A549 (cell line): Measurements from ENCODE around the gene OR8G1. TPM values are rescaled to one million over a fixed set of nuclear protein-coding genes. Genes with fewer than 3 reads are reported as not detected.
"Not testable (repeated sequence)": the region's sequence is repeated elsewhere in the genome, so short reads cannot be mapped to it uniquely, and the experiment has no call there.

Experiments used
- ATAC-seq, 2 experiments: fragments of 200-7000 bp in 1 of 2; fragments of >200 bp in 1 of 2; cut with Nextera tagmentation in 1 of 2; cut with Tn5 transposase in 1 of 2; 3 replicates each; pipeline versions ENCODE4 v1.8.0 to v1.9.1; 2018 to 2020; ENCODE audit warnings: mild to moderate bottlenecking in 1 of 2, moderate library complexity in 1 of 2
- CTCF ChIA-PET: fragments of 300-600 bp; sonication (Branson Sonifier 250); formaldehyde crosslinking; extraction: SDS; loops from one replicate; lab custom pipeline; 2021; ENCODE audit warnings: antibody characterized with exemption, inconsistent platforms; lab: Yijun Ruan, JAX
- POLR2A ChIA-PET: fragments of 350-600 bp; formaldehyde crosslinking; extraction: SDS; loops from one replicate; lab custom pipeline; 2021; ENCODE audit warnings: antibody characterized with exemption, inconsistent platforms; lab: Yijun Ruan, JAX
- DNase-seq, 2 experiments: peaks; one replicate each; pipeline versions ENCODE4 v3.0.0 to v3.0.0-alpha.2; 2011 to 2016; ENCODE audit warnings: low read depth in 1 of 2, low spot score in 1 of 2
- FAIRE-seq: peaks from 2 replicates; lab custom pipeline; 2011; peaks lifted over from hg19 to GRCh38; lab: Jason Lieb, UNC
- H3K27ac ChIP-seq, 2 experiments: fragments of >200 bp; sonication (Bioruptor Twin); formaldehyde crosslinking; 3 replicates each; pipeline ENCODE4 v1.5.1; 2016 to 2017
- H3K4me1 ChIP-seq: fragments of >200 bp; sonication (Bioruptor Twin); formaldehyde crosslinking; 3 replicates; pipeline ENCODE4 v1.6.1; 2016
- H3K4me2 ChIP-seq: fragments of >200 bp; sonication (Bioruptor Twin); formaldehyde crosslinking; 3 replicates; pipeline ENCODE4 v1.6.1; 2016
- H3K4me3 ChIP-seq: fragments of >200 bp; sonication (Bioruptor Twin); formaldehyde crosslinking; 3 replicates; pipeline ENCODE4 v1.5.1; 2016
- H3K9me3 ChIP-seq: fragments of >200 bp; sonication (Bioruptor Twin); formaldehyde crosslinking; 3 replicates; pipeline ENCODE4 v1.6.1; 2016
- ATOH8 ChIP-seq: fragments of 250-450 bp; sonication (Bioruptor Pico); IDR thresholded peaks from 2 replicates; pipeline ENCODE4 v1.5.0; 2020; ENCODE audit warnings: low read depth, mild to moderate bottlenecking, moderate library complexity
- CEBPB ChIP-seq, 2 experiments: fragments of >200 bp in 1 of 2; sonication (Bioruptor Twin) in 1 of 2; formaldehyde crosslinking in 1 of 2; IDR thresholded peaks; 2 replicates each; pipeline ENCODE4 v1.6.1; 2012 to 2016
- EHF ChIP-seq: fragments of 250-450 bp; sonication (Bioruptor Pico); IDR thresholded peaks from 2 replicates; pipeline ENCODE4 v1.5.0; 2020; ENCODE audit warnings: mild to moderate bottlenecking
- EHMT2 ChIP-seq: fragments of 200-600 bp; sonication (generic); IDR thresholded peaks from 2 replicates; pipeline ENCODE4 v1.6.1; 2016; ENCODE audit warnings: antibody characterized with exemption, low read depth, mild to moderate bottlenecking, moderate library complexity
- ELK1 ChIP-seq: fragments of 150-350 bp; IDR thresholded peaks from 2 replicates; pipeline ENCODE4 v1.6.1; 2014; ENCODE audit warnings: low read depth, mild to moderate bottlenecking, low read length
- FOSB ChIP-seq: fragments of 250-450 bp; sonication (Bioruptor Pico); IDR thresholded peaks from 2 replicates; pipeline ENCODE4 v1.5.0; 2020; ENCODE audit warnings: mild to moderate bottlenecking, moderate library complexity
- FOSL2 ChIP-seq, 2 experiments: fragments of 450-650 bp in 1 of 2; fragments of >200 bp in 1 of 2; sonication (Bioruptor Twin) in 1 of 2; formaldehyde crosslinking; IDR thresholded peaks; 2 replicates each; pipeline versions ENCODE4 v1.5.0 to v1.6.1; 2016 to 2020; ENCODE audit warnings: mild to moderate bottlenecking in 1 of 2, moderate library complexity in 1 of 2
- GATA3 ChIP-seq: IDR thresholded peaks from 2 replicates; pipeline ENCODE4 v1.6.1; 2012; ENCODE audit warnings: borderline replicate concordance
- HOXA7 ChIP-seq: fragments of 250-450 bp; sonication (Bioruptor Pico); IDR thresholded peaks from 2 replicates; pipeline ENCODE4 v1.5.0; 2020; ENCODE audit warnings: mild to moderate bottlenecking, moderate library complexity
- JUN ChIP-seq, 2 experiments: fragments of >200 bp; sonication (Bioruptor Twin); formaldehyde crosslinking; IDR thresholded peaks; 2 replicates in 1 of 2; 3 replicates in 1 of 2; pipeline ENCODE4 v1.6.1; 2016 to 2017
- JUNB ChIP-seq: fragments of >200 bp; sonication (Bioruptor Twin); formaldehyde crosslinking; IDR thresholded peaks from 2 replicates; pipeline ENCODE4 v1.6.1; 2016
- KDM5A ChIP-seq: fragments of 200-600 bp; sonication (generic); IDR thresholded peaks from 2 replicates; pipeline ENCODE4 v1.6.1; 2016; ENCODE audit warnings: antibody characterized with exemption, mild to moderate bottlenecking
- NFE2L2 ChIP-seq: fragments of 150-350 bp; conservative IDR thresholded peaks from 2 replicates; pipeline ENCODE4 v1.6.1; 2014; ENCODE audit warnings: low read length
- NPAS2 ChIP-seq: fragments of 250-450 bp; sonication (Bioruptor Pico); IDR thresholded peaks from 2 replicates; pipeline ENCODE4 v1.8.0; 2022; ENCODE audit warnings: mild to moderate bottlenecking, moderate library complexity, borderline replicate concordance
- NR3C1 ChIP-seq: fragments of >200 bp; sonication (Bioruptor Twin); formaldehyde crosslinking; IDR thresholded peaks from 3 replicates; pipeline ENCODE4 v1.6.1; 2017
- RAD21 ChIP-seq, 2 experiments: fragments of >200 bp in 1 of 2; sonication (Bioruptor Twin) in 1 of 2; formaldehyde crosslinking in 1 of 2; IDR thresholded peaks in 1 of 2; conservative IDR thresholded peaks in 1 of 2; 2 replicates in 1 of 2; 3 replicates in 1 of 2; pipeline ENCODE4 v1.6.1; 2012 to 2018; ENCODE audit warnings: inconsistent platforms in 1 of 2
- RCOR1 ChIP-seq: fragments of 150-350 bp; IDR thresholded peaks from 2 replicates; pipeline ENCODE4 v1.6.1; 2014; ENCODE audit warnings: antibody characterized with exemption, low read length, low read depth
- RFX5 ChIP-seq: fragments of 450-650 bp; IDR thresholded peaks from 2 replicates; pipeline ENCODE4 v1.7.1; 2014; ENCODE audit warnings: antibody characterized with exemption, mild to moderate bottlenecking, moderate library complexity
- TFCP2L1 ChIP-seq: fragments of 250-450 bp; sonication (Bioruptor Pico); IDR thresholded peaks from 2 replicates; pipeline ENCODE4 v1.5.0; 2021; ENCODE audit warnings: mild to moderate bottlenecking
- TP53 ChIP-seq: fragments of 250-450 bp; sonication (Bioruptor Pico); IDR thresholded peaks from 2 replicates; pipeline ENCODE4 v1.5.0; 2021; ENCODE audit warnings: mild to moderate bottlenecking, moderate library complexity
- ZC3H11A ChIP-seq: fragments of 450-650 bp; IDR thresholded peaks from 2 replicates; pipeline ENCODE4 v1.6.1; 2014; ENCODE audit warnings: antibody characterized with exemption, mild to moderate bottlenecking
- ZFP36 ChIP-seq: fragments of 450-650 bp; IDR thresholded peaks from 2 replicates; pipeline ENCODE4 v1.6.1; 2014; ENCODE audit warnings: borderline replicate concordance; ENCODE audit not compliant: partially characterized antibody
- WGBS: methylation state at CpG from one replicate; pipeline ENCODE4 v1.1.6; 2017; ENCODE audit errors: missing lambda C conversion rate; 5-methylcytosine and 5-hydroxymethylcytosine counted together
- polyA plus RNA-seq, 4 experiments: library from polyadenylated mRNA; depleted of rRNA in 3 of 4; stranded (reverse); fragments of >200 nt; fragmentation: RNase III in 1 of 4; extraction: RNeasy Plus Mini Kit Qiagen cat#74134 plus additional on column Dnase treatment in 1 of 4; gene quantifications; 2 replicates in 3 of 4; 3 replicates in 1 of 4; pipeline ENCODE4 v1.2.3, GENCODE V29; 2011 to 2017
- TF ChIP-seq, protein P1 (sequence below): IDR thresholded peaks from 2 replicates; pipeline ENCODE4 v1.6.1; 2012
- TF ChIP-seq, protein P2 (sequence below): fragments of 200-600 bp; sonication (generic); IDR thresholded peaks from 2 replicates; pipeline ENCODE4 v1.6.1; 2016; ENCODE audit warnings: antibody characterized with exemption, mild to moderate bottlenecking, moderate library complexity

Gene OR8G1
- polyA plus RNA-seq, 2 of the 4 experiments (the other 2 are of a cell fraction), result not detected

DNA sequence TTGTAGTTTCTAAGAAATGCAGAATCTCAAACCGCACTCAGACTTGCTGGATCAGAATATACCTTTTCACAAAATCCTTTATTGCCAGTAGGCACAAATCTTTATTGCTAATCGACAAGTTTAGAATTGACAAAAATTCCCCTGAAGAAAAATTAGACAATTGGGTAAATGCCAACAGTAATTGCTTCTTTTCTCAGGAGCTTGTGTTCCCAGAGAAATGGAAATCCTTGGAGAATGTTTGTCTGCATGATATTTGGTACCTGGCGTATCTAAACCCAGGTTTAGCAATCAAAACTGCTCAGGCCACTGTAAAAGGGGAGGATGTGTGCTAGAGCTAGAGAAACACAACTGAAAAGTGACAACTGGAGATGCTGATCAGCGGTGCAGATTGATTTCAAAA lies 15.2 kb downstream of the OR8G1 start, which contains the start of gene OR8G5:
TSS of gene OR8G5 (plus strand) at position 301 of the 400 bp plus-strand sequence. CDS start 8,556 bp downstream, outside the sequence.
- TF ChIP-seq NPAS2 (CRISPR knock-in tag) (no peak), FOSL2 (IDR thresholded peaks at IDR 0.05) (no peak), FOSL2 (CRISPR knock-in tag; IDR thresholded peaks at IDR 0.05) (no peak), GATA3 (no peak), FOSB (CRISPR knock-in tag) (no peak), RCOR1 (no peak), TFCP2L1 (CRISPR knock-in tag) (no peak), ELK1 (no peak), CEBPB (IDR thresholded peaks at IDR 0.05) (no peak), ZC3H11A (no peak), JUNB (no peak), RFX5 (no peak), ATOH8 (CRISPR knock-in tag) (no peak), HOXA7 (no peak), TP53 (no peak), RAD21 (conservative IDR thresholded peaks at IDR 0.05 in 1 of 2, IDR thresholded peaks at IDR 0.05 in 1 of 2) (no peak), ZFP36 (no peak)
- FAIRE-seq (no peak), DNase-seq (no peak), ATAC-seq (no peak)
- H3K4me2 ChIP-seq, result no peak within 1 kb of the TSS
- no peaks in the 10 kb centered on the region for H3K9me3 ChIP-seq
- WGBS, result 3% methylated on average over 4 of the region's 4 CpGs
- ChIA-PET CTCF (no interaction called here), POLR2A (no interaction called here)
- no peak within 1 kb of the TSS for H3K4me3 ChIP-seq
- H3K4me1 ChIP-seq, result no peaks in the 10 kb centered on the region
- H3K27ac ChIP-seq, result no peak within 1 kb of the TSS

- H3K4me1 ChIP-seq, FAIRE-seq, H3K27ac ChIP-seq, H3K4me3 ChIP-seq, CTCF ChIA-PET, H3K4me2 ChIP-seq, DNase-seq, ATAC-seq, H3K9me3 ChIP-seq, POLR2A ChIA-PET: not testable (repeated sequence)
- WGBS, result 24% methylated on average over 4 of the region's 4 CpGs
Measured at GRCh38 chr11:124265041-124265440, 24.1 kb downstream of the OR8G1 start.

DNA sequence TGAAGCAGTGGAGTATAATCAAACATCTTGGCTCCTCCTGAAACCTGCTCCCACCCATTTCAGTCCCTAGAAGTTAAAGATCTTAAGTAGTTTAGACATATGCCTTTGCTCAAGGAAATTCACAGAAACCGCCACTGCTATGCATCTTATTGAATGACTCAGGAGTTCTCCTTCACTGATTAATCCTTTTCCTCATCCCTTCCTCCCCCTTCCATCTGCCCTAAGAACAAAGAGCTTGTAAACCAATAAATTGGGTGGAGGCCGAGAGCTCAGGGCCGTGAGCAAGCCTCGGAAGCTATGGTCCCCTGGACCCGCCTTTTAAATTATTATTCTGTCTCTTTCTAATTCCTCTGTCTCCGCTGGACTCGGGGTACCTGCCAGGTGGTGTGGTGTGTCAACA lies 30.0 kb downstream of the OR8G1 start:
- ATAC-seq, H3K4me3 ChIP-seq, H3K4me2 ChIP-seq, DNase-seq, POLR2A ChIA-PET, H3K4me1 ChIP-seq, H3K27ac ChIP-seq, H3K9me3 ChIP-seq, FAIRE-seq, CTCF ChIA-PET: not testable (repeated sequence)
- WGBS, result 16% methylated on average over 7 of the region's 7 CpGs

DNA sequence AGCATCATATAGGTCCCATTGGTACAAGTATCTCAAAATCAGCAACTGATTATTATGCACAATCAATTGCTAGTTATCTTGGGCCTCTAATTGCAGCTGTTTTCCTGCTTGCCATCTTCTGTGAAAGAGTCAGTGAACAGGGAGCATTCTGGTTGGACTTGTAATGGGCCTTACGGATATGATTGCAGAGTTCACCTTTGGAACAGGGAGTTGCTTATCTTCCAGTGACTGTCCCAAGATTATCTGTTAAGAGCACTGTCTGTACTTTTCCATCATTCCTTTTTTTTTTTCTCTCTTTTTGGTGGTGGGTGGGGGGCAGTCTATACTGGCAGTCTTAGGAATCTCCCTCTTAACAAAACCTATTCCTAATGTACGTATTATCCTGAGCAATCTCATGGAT lies 33.1 kb downstream of the OR8G1 start:
- FAIRE-seq (no peak), DNase-seq (no peak), ATAC-seq (no peak)
- H3K4me2 ChIP-seq, result no peak overlapping the region
- no peaks in the 10 kb centered on the region for H3K4me1 ChIP-seq
- H3K4me3 ChIP-seq, result no peak overlapping the region
- ChIA-PET CTCF (no interaction called here), POLR2A (no interaction called here)
- no peaks in the 10 kb centered on the region for H3K9me3 ChIP-seq
- WGBS, result 38% methylated on average over 2 of the region's 2 CpGs
- no peak overlapping the region for H3K27ac ChIP-seq
- TF ChIP-seq JUN (IDR thresholded peaks at IDR 0.05) (no peak), RFX5 (no peak), RCOR1 (no peak), NR3C1 (no peak), RAD21 (conservative IDR thresholded peaks at IDR 0.05 in 1 of 2, IDR thresholded peaks at IDR 0.05 in 1 of 2) (no peak), EHMT2 (no peak), NFE2L2 (no peak), KDM5A (no peak), ZFP36 (no peak), JUNB (no peak), ZC3H11A (no peak), EHF (CRISPR knock-in tag) (no peak)
- TF ChIP-seq, protein P1, sequence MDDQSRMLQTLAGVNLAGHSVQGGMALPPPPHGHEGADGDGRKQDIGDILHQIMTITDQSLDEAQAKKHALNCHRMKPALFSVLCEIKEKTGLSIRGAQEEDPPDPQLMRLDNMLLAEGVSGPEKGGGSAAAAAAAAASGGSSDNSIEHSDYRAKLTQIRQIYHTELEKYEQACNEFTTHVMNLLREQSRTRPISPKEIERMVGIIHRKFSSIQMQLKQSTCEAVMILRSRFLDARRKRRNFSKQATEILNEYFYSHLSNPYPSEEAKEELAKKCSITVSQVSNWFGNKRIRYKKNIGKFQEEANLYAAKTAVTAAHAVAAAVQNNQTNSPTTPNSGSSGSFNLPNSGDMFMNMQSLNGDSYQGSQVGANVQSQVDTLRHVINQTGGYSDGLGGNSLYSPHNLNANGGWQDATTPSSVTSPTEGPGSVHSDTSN, result no peak
- TF ChIP-seq, protein P2, sequence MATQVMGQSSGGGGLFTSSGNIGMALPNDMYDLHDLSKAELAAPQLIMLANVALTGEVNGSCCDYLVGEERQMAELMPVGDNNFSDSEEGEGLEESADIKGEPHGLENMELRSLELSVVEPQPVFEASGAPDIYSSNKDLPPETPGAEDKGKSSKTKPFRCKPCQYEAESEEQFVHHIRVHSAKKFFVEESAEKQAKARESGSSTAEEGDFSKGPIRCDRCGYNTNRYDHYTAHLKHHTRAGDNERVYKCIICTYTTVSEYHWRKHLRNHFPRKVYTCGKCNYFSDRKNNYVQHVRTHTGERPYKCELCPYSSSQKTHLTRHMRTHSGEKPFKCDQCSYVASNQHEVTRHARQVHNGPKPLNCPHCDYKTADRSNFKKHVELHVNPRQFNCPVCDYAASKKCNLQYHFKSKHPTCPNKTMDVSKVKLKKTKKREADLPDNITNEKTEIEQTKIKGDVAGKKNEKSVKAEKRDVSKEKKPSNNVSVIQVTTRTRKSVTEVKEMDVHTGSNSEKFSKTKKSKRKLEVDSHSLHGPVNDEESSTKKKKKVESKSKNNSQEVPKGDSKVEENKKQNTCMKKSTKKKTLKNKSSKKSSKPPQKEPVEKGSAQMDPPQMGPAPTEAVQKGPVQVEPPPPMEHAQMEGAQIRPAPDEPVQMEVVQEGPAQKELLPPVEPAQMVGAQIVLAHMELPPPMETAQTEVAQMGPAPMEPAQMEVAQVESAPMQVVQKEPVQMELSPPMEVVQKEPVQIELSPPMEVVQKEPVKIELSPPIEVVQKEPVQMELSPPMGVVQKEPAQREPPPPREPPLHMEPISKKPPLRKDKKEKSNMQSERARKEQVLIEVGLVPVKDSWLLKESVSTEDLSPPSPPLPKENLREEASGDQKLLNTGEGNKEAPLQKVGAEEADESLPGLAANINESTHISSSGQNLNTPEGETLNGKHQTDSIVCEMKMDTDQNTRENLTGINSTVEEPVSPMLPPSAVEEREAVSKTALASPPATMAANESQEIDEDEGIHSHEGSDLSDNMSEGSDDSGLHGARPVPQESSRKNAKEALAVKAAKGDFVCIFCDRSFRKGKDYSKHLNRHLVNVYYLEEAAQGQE, result no peak
